ENCODE measurements around the gene EEIG1. TPM values are rescaled to one million over a fixed set of nuclear protein-coding genes. Genes with fewer than 3 reads are reported as not detected.

EEIG1 gene
- total RNA-seq, 1 donor from 2014 or later = 26.4 TPM

GRCh38 chr9:127960410-127961154 is 20.2 kb downstream of the EEIG1 start:
- no peak for TF ChIP-seq EZH2 (IDR thresholded peaks at IDR 0.05; ENCODE audit: insufficient read depth, low read length)
- TF ChIP-seq CTCF (IDR thresholded peaks at IDR 0.05; ENCODE audit: insufficient read depth, low read depth, low read length) = no peak
- H2AFZ ChIP-seq (ENCODE audit: low read depth, low read length) = no peak overlapping the region
- Mint-ChIP-seq H3K9me3 (ENCODE audit: unreplicated experiment) (peaks cover 5% of the 10 kb centered on the region), H3K4me1 (ENCODE audit: low read depth, unreplicated experiment) (peaks cover 10% of the 10 kb centered on the region), H3K4me3 (ENCODE audit: unreplicated experiment) (no peak overlapping the region), H3K27ac (ENCODE audit: unreplicated experiment) (no peak overlapping the region), H3K27me3 (ENCODE audit: low read depth, unreplicated experiment) (no peaks in the 10 kb centered on the region), H3K36me3 (ENCODE audit: low read depth, unreplicated experiment) (peaks cover 3% of the 10 kb centered on the region)
- no peaks in the 10 kb centered on the region for H3K9me3 ChIP-seq (ENCODE audit: insufficient read depth, low read depth, low read length)
- H3K4me3 ChIP-seq (ENCODE audit: insufficient read depth, low read depth, low read length) = no peak overlapping the region
- H4K20me1 ChIP-seq (ENCODE audit: insufficient read depth, low read length) = peaks cover 44% of the 10 kb centered on the region
- FAIRE-seq = no peak
- H3K36me3 ChIP-seq (ENCODE audit: insufficient read depth, low read length) = no peaks in the 10 kb centered on the region
- H3K27me3 ChIP-seq (ENCODE audit: insufficient read depth, low read length) = no peaks in the 10 kb centered on the region
- H3K4me1 ChIP-seq (ENCODE audit: insufficient read depth, low read length) = peaks cover 15% of the 10 kb centered on the region
- no peak overlapping the region for H3K27ac ChIP-seq (ENCODE audit: low read depth, low read length)
- H3K9ac ChIP-seq (ENCODE audit: low read length) = no peak overlapping the region
- H3K79me2 ChIP-seq (ENCODE audit: insufficient read depth, low read length) = peaks cover 41% of the 10 kb centered on the region
- no peak for DNase-seq (ENCODE audit: low read depth)
- H3K4me2 ChIP-seq (ENCODE audit: low read length) = no peak overlapping the region

GRCh38 chr9:127959841-127960409 is 20.9 kb downstream of the EEIG1 start:
- Mint-ChIP-seq H3K36me3 (ENCODE audit: low read depth, unreplicated experiment) (peaks cover 3% of the 10 kb centered on the region), H3K4me1 (ENCODE audit: low read depth, unreplicated experiment) (peaks cover 7% of the 10 kb centered on the region), H3K4me3 (ENCODE audit: unreplicated experiment) (no peak overlapping the region), H3K27me3 (ENCODE audit: low read depth, unreplicated experiment) (no peaks in the 10 kb centered on the region), H3K9me3 (ENCODE audit: unreplicated experiment) (peaks cover 3% of the 10 kb centered on the region), H3K27ac (ENCODE audit: unreplicated experiment) (no peak overlapping the region)
- Histone ChIP-seq H2AFZ (ENCODE audit: low read depth, low read length) (no peak overlapping the region), H3K9me3 (ENCODE audit: insufficient read depth, low read depth, low read length) (no peaks in the 10 kb centered on the region), H3K36me3 (ENCODE audit: insufficient read depth, low read length) (no peaks in the 10 kb centered on the region), H3K79me2 (ENCODE audit: insufficient read depth, low read length) (peaks cover 45% of the 10 kb centered on the region), H3K4me2 (ENCODE audit: low read length) (no peak overlapping the region), H3K27me3 (ENCODE audit: insufficient read depth, low read length) (no peaks in the 10 kb centered on the region), H3K9ac (ENCODE audit: low read length) (no peak overlapping the region), H3K27ac (ENCODE audit: low read depth, low read length) (no peak overlapping the region), H3K4me1 (ENCODE audit: insufficient read depth, low read length) (peaks cover 13% of the 10 kb centered on the region), H4K20me1 (ENCODE audit: insufficient read depth, low read length) (peaks cover 51% of the 10 kb centered on the region), H3K4me3 (ENCODE audit: insufficient read depth, low read depth, low read length) (no peak overlapping the region)
- TF ChIP-seq CTCF (IDR thresholded peaks at IDR 0.05; ENCODE audit: insufficient read depth, low read depth, low read length) = no peak
- no peak for TF ChIP-seq EZH2 (IDR thresholded peaks at IDR 0.05; ENCODE audit: insufficient read depth, low read length)
- no peak for DNase-seq (ENCODE audit: low read depth)
- no peak for FAIRE-seq

- no peak overlapping the region for H3K4me3 ChIP-seq (ENCODE audit: insufficient read depth, low read depth, low read length)
- Mint-ChIP-seq H3K27me3 (ENCODE audit: low read depth, unreplicated experiment) (no peaks in the 10 kb centered on the region), H3K36me3 (ENCODE audit: low read depth, unreplicated experiment) (peaks cover 3% of the 10 kb centered on the region), H3K4me3 (ENCODE audit: unreplicated experiment) (no peak overlapping the region), H3K9me3 (ENCODE audit: unreplicated experiment) (peaks cover 3% of the 10 kb centered on the region), H3K4me1 (ENCODE audit: low read depth, unreplicated experiment) (peaks cover 7% of the 10 kb centered on the region), H3K27ac (ENCODE audit: unreplicated experiment) (no peak overlapping the region)
- no peak overlapping the region for H3K4me2 ChIP-seq (ENCODE audit: low read length)
- peaks cover 12% of the 10 kb centered on the region for H3K4me1 ChIP-seq (ENCODE audit: insufficient read depth, low read length)
- H3K9me3 ChIP-seq (ENCODE audit: insufficient read depth, low read depth, low read length) = no peaks in the 10 kb centered on the region
- H3K9ac ChIP-seq (ENCODE audit: low read length) = no peak overlapping the region
- DNase-seq (ENCODE audit: low read depth) (no peak), FAIRE-seq (no peak)
- H3K36me3 ChIP-seq (ENCODE audit: insufficient read depth, low read length) = no peaks in the 10 kb centered on the region
- H3K27ac ChIP-seq (ENCODE audit: low read depth, low read length) = no peak overlapping the region
- H2AFZ ChIP-seq (ENCODE audit: low read depth, low read length) = no peak overlapping the region
- TF ChIP-seq CTCF (IDR thresholded peaks at IDR 0.05; ENCODE audit: insufficient read depth, low read depth, low read length) = no peak
- TF ChIP-seq EZH2 (IDR thresholded peaks at IDR 0.05; ENCODE audit: insufficient read depth, low read length) = no peak
- no peaks in the 10 kb centered on the region for H3K27me3 ChIP-seq (ENCODE audit: insufficient read depth, low read length)
- H3K79me2 ChIP-seq (ENCODE audit: insufficient read depth, low read length) = peaks cover 46% of the 10 kb centered on the region
- H4K20me1 ChIP-seq (ENCODE audit: insufficient read depth, low read length) = peaks cover 56% of the 10 kb centered on the region
Measured at GRCh38 chr9:127959398-127959797, 21.4 kb downstream of the EEIG1 start.

Measured in astrocyte (in vitro differentiated cells and primary cell).